NT2/D1 (cell line): Measurements from ENCODE around the gene PPM1H.

Source experiments
- SUZ12 ChIP-seq: IDR thresholded peaks from 2 replicates; pipeline ENCODE4 v1.6.1; 2011; ENCODE audit not compliant: insufficient read length, insufficient read depth; ENCODE audit errors: extremely low read depth
- YY1 ChIP-seq: IDR thresholded peaks from 2 replicates; pipeline ENCODE4 v1.6.1; 2011; ENCODE audit not compliant: insufficient read length, insufficient read depth

GRCh38 chr12:62739266-62740015 is 195.5 kb downstream of the PPM1H start:
- TF ChIP-seq YY1, result no peak
- TF ChIP-seq SUZ12, result no peak
